ENCODE data around the gene TBPL1.

The TBPL1 gene

DNA sequence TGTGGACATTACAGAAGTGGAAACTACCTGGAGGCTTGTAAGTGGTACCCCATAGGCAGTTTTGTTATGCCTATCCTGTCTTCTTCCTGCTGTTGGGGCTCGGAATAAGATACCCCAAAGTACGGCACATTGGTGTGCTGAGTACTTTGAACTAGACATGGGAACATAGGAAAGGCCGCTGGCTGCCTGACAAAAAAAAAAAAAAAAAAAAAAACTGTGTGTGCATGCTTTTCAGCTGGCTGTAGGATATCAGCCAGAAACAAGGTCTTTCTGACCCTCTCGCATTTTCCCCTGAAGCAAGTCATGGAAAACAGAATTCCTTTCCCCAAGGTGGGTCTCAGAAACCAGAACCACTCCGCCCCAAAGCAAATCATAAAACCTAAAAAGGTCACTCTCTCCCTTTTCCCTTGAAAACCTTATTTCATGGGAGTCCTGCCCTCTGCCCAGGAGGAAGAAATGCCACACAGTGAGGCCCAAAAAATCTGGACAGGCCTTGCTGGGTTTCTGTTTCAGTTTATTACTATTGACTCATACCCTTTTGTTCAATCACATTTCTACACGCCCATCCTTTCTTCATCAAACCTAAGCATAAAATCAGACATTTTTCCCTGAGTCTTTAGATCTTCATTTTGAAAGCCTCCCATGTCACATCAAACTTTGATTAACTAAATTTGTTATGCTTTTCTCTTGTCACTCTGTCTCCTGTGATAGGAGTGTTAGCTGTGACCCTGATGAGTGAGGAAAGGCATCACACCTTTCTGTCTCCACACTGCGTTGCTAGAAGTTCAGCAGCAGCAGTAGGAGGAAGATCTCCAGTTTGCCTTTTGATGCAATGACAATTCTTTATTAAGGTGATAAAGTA, 82.2 kb downstream of the TBPL1 start:
- H3K4me3 ChIP-seq (ENCODE audit: low read length) = no peak overlapping the region
- TF ChIP-seq, protein P1, sequence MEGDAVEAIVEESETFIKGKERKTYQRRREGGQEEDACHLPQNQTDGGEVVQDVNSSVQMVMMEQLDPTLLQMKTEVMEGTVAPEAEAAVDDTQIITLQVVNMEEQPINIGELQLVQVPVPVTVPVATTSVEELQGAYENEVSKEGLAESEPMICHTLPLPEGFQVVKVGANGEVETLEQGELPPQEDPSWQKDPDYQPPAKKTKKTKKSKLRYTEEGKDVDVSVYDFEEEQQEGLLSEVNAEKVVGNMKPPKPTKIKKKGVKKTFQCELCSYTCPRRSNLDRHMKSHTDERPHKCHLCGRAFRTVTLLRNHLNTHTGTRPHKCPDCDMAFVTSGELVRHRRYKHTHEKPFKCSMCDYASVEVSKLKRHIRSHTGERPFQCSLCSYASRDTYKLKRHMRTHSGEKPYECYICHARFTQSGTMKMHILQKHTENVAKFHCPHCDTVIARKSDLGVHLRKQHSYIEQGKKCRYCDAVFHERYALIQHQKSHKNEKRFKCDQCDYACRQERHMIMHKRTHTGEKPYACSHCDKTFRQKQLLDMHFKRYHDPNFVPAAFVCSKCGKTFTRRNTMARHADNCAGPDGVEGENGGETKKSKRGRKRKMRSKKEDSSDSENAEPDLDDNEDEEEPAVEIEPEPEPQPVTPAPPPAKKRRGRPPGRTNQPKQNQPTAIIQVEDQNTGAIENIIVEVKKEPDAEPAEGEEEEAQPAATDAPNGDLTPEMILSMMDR (IDR thresholded peaks at IDR 0.05; ENCODE audit: insufficient read depth, low read depth, low read length, missing control alignments) = no peak
- peak; percentile 62 for DNase-seq (ENCODE audit: low read depth)

DNA sequence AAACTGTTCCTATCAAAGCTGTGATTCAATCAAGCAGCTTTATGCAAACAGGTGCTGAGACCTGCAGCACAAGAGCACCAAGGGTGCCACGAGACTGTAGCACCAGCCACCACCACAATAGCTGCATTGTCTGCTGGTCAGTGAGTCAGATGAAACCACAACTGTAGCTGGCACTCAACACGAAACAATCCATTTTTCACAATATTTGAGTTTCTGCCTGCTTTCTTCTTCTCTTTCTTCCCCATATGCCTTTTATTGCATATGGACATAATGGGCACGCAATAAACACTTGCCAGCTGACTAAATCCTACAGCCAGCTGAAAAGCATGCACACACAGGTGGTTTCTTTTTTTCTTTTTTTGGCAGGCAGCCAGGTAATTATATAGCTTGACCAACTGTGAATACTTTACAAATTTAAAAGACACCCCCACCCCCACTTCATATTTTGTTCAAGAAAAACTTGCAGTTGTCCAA, 82.8 kb downstream of the TBPL1 start:
- TF ChIP-seq, protein P1 (IDR thresholded peaks at IDR 0.05; ENCODE audit: insufficient read depth, low read depth, low read length, missing control alignments) = no peak
- H3K4me3 ChIP-seq (ENCODE audit: low read length) = no peak overlapping the region
- DNase-seq (ENCODE audit: low read depth) = peak; percentile 88

DNA sequence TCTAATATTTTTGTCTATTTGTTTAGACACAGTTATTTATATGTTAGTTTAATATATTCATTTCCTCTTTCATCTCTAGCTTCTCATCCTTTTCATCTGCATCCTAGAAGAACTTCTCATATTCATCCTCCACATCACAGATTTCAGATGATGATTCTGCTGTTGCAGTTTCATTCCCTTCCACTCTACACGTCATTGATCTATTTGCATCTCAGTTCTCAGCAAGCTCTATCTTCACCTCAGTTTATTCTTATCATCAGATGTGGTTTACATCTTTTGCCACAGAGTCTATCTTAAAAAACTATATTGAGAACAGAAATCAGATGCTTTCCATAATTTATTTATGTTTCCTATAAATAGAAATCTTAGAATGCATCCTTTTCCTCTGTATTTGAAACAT, 86.1 kb downstream of the TBPL1 start:
- TF ChIP-seq, protein P1 (IDR thresholded peaks at IDR 0.05; ENCODE audit: insufficient read depth, low read depth, low read length, missing control alignments) = no peak
- DNase-seq (ENCODE audit: low read depth) = no peak
- H3K4me3 ChIP-seq (ENCODE audit: low read length) = no peak overlapping the region
